ENCODE results near the gene NEDD4L. TPM values are rescaled to one million over a fixed set of nuclear protein-coding genes. Genes with fewer than 3 reads are reported as not detected.

NEDD4L gene
- total RNA-seq, 4 donors from 2014 or later = 16.2 to 63.0 (median 30.4) TPM

GRCh38 chr18:58105206-58105887, 61.3 kb downstream of the NEDD4L start:
- no peak for DNase-seq (ENCODE audit: low spot score)
- TF ChIP-seq CTCF (IDR thresholded peaks at IDR 0.05) = no peak
- ATAC-seq (ENCODE audit: low FRiP score) = peak; percentile 88

- TF ChIP-seq CTCF (IDR thresholded peaks at IDR 0.05) = no peak
- no peak for DNase-seq (ENCODE audit: low spot score)
- no peak for ATAC-seq (ENCODE audit: low FRiP score)
Measured at GRCh38 chr18:58105888-58106260, 61.8 kb downstream of the NEDD4L start.

GRCh38 chr18:58106289-58107070, 62.5 kb downstream of the NEDD4L start:
- TF ChIP-seq CTCF (IDR thresholded peaks at IDR 0.05) = no peak
- ATAC-seq (ENCODE audit: low FRiP score) = no peak

GRCh38 chr18:58109256-58109655, 65.2 kb downstream of the NEDD4L start:
- ATAC-seq (ENCODE audit: low FRiP score) = no peak
- no peak for DNase-seq (ENCODE audit: low spot score)
- TF ChIP-seq CTCF (IDR thresholded peaks at IDR 0.05) = no peak

More at GRCh38 chr18:58106289-58107070, 62.5 kb downstream of the NEDD4L start:
- DNase-seq (ENCODE audit: low spot score) = no peak

- ATAC-seq (ENCODE audit: low FRiP score) (no peak), DNase-seq (ENCODE audit: low spot score) (no peak)
- TF ChIP-seq CTCF (IDR thresholded peaks at IDR 0.05) = no peak
Measured at GRCh38 chr18:58110398-58110797, 66.4 kb downstream of the NEDD4L start.

- no peak for TF ChIP-seq CTCF (IDR thresholded peaks at IDR 0.05)
- no peak for ATAC-seq (ENCODE audit: low FRiP score)
- DNase-seq (ENCODE audit: low spot score) = no peak
Measured at GRCh38 chr18:58112174-58112573, 68.1 kb downstream of the NEDD4L start.

- no peak for DNase-seq (ENCODE audit: low spot score)
Measured at GRCh38 chr18:58113337-58113736, 69.3 kb downstream of the NEDD4L start.

More at GRCh38 chr18:58113337-58113736, 69.3 kb downstream of the NEDD4L start:
- no peak for ATAC-seq (ENCODE audit: low FRiP score)
- TF ChIP-seq CTCF (IDR thresholded peaks at IDR 0.05) = no peak
